ENCODE results near the gene CFAP54.

Gene CFAP54

GRCh38 chr12:96766232-96766631 is 276.9 kb downstream of the CFAP54 start:
- DNase-seq (ENCODE audit: low read depth) = no peak

- DNase-seq (ENCODE audit: low read depth) = no peak
Measured at GRCh38 chr12:96769400-96769799, 280.0 kb downstream of the CFAP54 start.

- no peak for DNase-seq (ENCODE audit: low read depth)
Measured at GRCh38 chr12:96770219-96771102, 281.1 kb downstream of the CFAP54 start.

- no peak for DNase-seq (ENCODE audit: low read depth)
Measured at GRCh38 chr12:96773031-96773430, 283.7 kb downstream of the CFAP54 start.

GRCh38 chr12:96774496-96775256 is 285.3 kb downstream of the CFAP54 start:
- no peak for DNase-seq (ENCODE audit: low read depth)

- no peak for DNase-seq (ENCODE audit: low read depth)
Measured at GRCh38 chr12:96776908-96777307, 287.5 kb downstream of the CFAP54 start.

GRCh38 chr12:96780330-96780729 is 291.0 kb downstream of the CFAP54 start:
- no peak for DNase-seq (ENCODE audit: low read depth)

- no peak for DNase-seq (ENCODE audit: low read depth)
Measured at GRCh38 chr12:96786791-96787190, 297.4 kb downstream of the CFAP54 start.

- DNase-seq (ENCODE audit: low read depth) = no peak
Measured at GRCh38 chr12:96803969-96804368, 314.6 kb downstream of the CFAP54 start.

GRCh38 chr12:96806272-96806671 is 316.9 kb downstream of the CFAP54 start:
- DNase-seq (ENCODE audit: low read depth) = no peak

GRCh38 chr12:96807741-96808140 is 318.4 kb downstream of the CFAP54 start:
- no peak for DNase-seq (ENCODE audit: low read depth)

- no peak for DNase-seq (ENCODE audit: low read depth)
Measured at GRCh38 chr12:96808587-96808986, 319.2 kb downstream of the CFAP54 start.

- no peak for DNase-seq (ENCODE audit: low read depth)
Measured at GRCh38 chr12:96809522-96809921, 320.1 kb downstream of the CFAP54 start.

GRCh38 chr12:96810057-96810456 is 320.7 kb downstream of the CFAP54 start:
- DNase-seq (ENCODE audit: low read depth) = no peak

GRCh38 chr12:96810477-96810876 is 321.1 kb downstream of the CFAP54 start:
- no peak for DNase-seq (ENCODE audit: low read depth)

GRCh38 chr12:96811083-96811482 is 321.7 kb downstream of the CFAP54 start:
- no peak for DNase-seq (ENCODE audit: low read depth)

- DNase-seq (ENCODE audit: low read depth) = no peak
Measured at GRCh38 chr12:96812153-96812552, 322.8 kb downstream of the CFAP54 start.

- DNase-seq (ENCODE audit: low read depth) = no peak
Measured at GRCh38 chr12:96814200-96814599, 324.8 kb downstream of the CFAP54 start.

GRCh38 chr12:96821592-96821991 is 332.2 kb downstream of the CFAP54 start:
- no peak for DNase-seq (ENCODE audit: low read depth)

GRCh38 chr12:96822641-96823040 is 333.3 kb downstream of the CFAP54 start:
- DNase-seq (ENCODE audit: low read depth) = no peak

- DNase-seq (ENCODE audit: low read depth) = no peak
Measured at GRCh38 chr12:96824074-96824837, 334.9 kb downstream of the CFAP54 start.

GRCh38 chr12:96824838-96825236 is 335.5 kb downstream of the CFAP54 start:
- no peak for DNase-seq (ENCODE audit: low read depth)
